GM18909 (cell line): Measurements from ENCODE around the gene RGS3.

Experiments
- ATAC-seq: cut with Tn5 transposase; IDR thresholded peaks from one replicate; pipeline ENCODE4 v1.9.1; 2021; ENCODE audit warnings: mild to moderate bottlenecking; ENCODE audit not compliant: unreplicated experiment, poor library complexity

RGS3 gene

DNA sequence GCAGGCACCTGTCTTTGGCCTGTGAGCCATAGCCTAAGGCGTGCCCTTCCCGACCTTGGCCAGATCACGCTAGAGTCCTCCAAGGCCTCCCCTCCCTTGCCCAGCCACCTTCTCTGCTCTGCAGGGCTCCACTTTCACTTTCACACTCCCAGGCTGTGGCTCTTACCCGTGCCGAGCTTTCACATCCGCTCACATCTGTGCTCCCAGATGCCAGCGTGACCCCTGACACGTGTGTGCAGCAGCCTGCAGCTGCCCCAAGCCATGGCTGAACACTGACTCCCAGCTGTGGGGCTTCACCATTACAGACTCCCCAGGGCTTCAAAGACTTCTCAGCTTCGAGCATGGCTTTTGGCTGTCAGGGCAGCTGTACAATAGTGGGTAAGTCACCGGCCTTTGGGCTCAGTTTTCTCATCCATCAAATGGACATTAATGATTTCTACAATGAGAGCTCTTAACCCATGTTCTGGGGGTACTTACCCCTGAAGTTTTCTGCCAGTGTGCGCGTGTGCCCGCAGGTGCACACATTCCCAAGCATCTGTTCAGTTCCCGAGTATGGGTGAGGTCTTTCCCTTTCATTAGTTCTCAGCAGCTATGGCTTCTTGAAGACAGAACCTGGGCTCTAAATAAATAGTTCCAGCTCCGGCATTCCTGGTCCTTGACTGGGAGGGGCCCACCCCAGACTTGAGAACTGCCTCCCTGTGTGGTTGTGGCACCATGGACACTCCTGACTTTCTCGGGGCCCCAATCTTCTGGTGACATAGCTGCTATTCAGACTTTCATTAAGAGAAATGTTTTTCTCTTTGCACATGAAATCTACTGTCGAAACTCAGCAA is 118.6 kb downstream of the RGS3 start:
- peak; percentile 86 for ATAC-seq

DNA sequence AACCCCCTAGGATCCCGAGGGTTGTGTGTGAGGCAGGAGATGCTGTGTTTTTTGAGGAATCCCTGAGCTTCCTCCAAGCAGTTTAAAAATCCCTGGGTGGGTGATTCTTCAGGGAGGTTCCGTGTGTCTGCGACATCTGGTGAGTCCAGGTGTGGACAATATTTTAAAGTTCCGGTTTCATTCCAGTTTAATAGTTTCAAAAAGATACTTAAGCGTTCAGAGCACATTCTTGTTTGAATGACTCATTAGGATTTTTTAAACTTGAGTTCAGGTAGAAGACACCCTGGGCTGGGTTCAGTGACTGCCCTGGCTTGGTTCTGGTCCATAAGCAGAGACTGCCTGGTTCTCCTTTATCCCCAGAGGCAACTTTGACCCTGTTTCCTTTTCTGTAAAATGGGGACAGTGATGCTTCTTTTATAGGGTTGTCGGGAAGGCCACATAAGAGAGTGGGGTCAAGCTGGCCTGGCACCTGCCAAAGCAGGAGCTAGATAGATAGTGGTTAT is 119.2 kb downstream of the RGS3 start:
- no peak for ATAC-seq

DNA sequence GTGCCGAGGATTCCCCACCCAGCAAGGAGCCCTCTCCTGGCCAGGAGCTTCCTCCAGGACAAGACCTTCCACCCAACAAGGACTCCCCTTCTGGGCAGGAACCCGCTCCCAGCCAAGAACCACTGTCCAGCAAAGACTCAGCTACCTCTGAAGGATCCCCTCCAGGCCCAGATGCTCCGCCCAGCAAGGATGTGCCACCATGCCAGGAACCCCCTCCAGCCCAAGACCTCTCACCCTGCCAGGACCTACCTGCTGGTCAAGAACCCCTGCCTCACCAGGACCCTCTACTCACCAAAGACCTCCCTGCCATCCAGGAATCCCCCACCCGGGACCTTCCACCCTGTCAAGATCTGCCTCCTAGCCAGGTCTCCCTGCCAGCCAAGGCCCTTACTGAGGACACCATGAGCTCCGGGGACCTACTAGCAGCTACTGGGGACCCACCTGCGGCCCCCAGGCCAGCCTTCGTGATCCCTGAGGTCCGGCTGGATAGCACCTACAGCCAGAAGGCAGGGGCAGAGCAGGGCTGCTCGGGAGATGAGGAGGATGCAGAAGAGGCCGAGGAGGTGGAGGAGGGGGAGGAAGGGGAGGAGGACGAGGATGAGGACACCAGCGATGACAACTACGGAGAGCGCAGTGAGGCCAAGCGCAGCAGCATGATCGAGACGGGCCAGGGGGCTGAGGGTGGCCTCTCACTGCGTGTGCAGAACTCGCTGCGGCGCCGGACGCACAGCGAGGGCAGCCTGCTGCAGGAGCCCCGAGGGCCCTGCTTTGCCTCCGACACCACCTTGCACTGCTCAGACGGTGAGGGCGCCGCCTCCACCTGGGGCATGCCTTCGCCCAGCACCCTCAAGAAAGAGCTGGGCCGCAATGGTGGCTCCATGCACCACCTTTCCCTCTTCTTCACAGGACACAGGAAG is 120.2 kb downstream of the RGS3 start:
- no peak for ATAC-seq

DNA sequence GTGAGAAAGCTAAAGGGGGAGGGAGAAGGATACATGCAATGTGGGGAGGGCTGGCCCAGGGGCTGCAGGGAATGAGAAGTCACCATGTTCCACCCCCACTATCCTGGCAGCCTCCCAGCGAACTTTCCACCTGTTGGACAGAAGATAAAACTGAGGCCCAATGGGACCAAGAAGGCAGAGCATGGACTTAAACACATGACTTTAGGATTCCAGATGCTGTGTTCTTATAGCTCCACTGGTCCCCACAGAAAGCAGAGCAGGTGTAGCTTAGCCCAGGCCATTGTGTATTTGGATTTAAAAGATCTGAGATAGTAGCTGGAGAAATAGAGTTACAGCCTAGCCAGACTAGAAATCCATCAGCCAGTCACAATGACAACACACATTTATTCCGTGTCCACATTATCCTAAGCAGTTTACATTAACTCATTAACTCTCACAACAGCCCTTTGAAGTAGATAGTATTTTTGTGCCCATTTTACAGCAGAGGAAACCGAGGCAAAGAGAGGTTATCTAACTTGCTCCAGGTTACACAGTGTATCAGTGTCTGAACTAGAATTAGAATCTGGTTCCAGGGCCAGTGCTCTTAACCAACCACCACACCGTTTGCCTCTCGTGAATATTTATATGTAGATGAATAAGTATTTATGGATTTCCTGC is 121.0 kb downstream of the RGS3 start:
- ATAC-seq: no peak

DNA sequence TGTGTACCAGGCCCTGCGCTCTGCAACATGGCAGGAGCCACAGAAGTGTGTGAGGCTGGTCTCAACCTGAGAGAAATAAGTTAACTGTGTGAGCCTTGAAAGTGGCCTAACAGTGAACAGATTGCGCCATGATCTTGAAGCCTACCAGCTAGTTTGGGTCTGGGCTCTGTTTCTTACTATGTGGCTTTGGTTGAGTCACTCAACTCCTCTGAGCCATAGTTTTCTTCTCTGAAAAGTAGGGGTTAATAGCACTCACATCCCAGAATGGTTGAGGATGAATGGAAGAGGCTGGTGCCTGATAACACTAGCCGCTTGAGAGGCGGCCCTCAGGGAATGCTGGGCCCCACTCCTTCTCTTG is 121.5 kb downstream of the RGS3 start:
- no peak for ATAC-seq

DNA sequence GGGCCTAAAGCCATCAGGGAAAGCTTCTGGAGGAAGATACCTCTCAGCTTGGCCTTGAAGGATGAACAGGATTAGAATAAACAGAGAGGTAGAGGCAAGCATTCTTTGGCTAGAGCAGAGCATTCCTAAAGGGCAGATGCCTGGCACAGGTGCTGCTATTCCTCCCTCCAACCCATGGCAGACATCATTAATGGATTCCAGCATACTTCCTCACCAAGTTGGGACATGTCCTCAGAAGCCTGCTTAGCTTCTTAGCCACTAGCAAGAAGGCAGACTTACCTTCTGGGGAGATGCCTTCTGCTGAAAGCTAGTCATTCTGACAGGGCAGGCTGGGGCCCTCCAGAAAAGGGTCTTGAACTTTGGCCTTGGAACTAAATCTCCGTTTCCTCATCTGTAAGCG is 122.0 kb downstream of the RGS3 start:
- no peak for ATAC-seq

DNA sequence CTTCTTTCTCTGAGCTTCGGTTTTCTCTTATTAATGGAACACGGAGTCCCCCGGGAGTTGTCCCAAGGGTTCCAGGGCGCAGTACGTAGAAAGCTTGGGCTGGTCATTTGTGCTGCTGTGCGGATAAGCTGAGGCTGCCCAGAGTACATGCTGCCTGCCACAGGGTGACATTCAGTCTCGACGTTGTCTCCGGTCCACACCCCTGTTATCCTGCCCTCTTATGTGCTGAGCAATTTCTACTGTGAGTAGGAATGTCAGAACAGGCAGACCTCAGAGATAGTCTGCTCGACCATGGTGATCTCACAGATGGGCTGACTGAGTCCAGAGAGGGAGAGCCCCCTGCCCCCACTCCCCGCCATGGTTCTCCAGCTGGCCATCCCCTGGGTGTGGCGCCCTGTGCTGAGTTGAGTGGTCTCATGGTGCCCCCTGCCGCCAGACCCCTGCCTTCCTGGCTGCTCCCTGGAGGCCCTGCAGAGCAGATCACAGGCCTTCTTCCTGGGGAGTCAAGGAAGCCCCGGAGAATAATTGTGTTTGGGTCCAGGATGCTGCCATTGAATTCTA is 124.0 kb downstream of the RGS3 start:
- ATAC-seq: no peak

DNA sequence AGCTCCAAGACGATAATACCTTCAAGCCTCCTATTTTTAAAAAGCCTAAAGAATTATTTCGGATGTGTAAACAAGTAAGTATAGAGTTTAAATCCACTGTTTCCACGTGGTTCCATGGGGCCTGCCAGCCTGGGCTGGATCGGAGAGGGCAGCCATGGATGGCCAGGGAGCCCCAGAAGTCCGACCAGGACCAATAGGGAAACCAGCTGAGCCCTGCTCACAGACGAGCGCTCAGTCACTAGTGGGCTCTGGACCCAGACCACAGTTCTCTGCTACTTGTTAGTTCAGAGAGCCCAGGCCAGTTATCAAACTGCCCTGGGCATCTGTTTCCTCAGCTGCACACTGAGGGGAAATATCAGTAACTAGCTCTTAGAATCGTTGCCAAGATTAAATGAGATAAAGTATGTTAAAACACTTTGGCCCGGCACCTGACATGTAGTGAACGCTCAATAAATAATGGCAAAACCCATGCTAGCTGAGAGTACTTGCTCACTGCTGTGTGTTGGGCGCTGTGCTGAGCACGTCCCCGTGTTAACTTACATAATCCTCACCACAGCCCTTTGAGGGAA is 124.8 kb downstream of the RGS3 start:
- no peak for ATAC-seq

DNA sequence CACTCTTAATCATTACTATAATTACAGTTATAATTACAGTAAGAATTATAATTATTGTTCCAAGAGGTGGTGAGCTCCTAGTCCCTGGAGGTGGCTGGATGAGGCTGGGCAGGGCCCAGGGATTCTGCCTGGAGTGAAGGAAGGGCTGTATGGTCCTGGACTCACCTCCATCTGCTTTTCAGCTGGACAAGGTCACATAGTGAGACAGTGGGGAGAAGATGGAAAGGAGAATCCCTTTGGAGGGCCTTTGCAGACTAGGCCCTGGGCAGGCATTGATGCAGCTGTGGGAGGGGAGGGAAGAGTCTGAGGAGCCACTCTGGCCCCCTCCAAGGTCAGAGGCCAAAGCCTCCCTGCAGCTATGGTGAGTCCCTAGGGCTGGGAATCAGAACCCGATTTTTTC is 125.4 kb downstream of the RGS3 start:
- no peak for ATAC-seq

DNA sequence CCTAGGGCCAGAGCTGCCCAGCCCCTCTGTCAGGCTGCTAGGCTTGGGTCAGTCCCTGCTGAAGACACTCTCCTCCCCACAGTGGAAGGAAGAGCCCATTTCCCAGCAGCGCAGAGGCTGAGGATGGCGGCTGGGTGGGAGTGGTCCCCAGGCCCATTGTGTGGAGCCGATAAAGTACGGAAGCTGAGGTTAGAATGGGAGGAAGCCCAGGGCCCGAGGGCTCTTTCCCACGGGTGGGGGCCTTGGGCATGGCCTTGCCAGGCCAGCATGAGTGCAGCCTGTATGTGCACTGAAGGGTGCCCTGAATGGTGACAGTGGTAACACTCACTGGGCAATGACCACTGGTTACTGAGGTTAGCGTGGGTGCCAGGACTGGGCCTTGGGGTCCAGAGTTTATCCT is 125.9 kb downstream of the RGS3 start:
- no peak for ATAC-seq

DNA sequence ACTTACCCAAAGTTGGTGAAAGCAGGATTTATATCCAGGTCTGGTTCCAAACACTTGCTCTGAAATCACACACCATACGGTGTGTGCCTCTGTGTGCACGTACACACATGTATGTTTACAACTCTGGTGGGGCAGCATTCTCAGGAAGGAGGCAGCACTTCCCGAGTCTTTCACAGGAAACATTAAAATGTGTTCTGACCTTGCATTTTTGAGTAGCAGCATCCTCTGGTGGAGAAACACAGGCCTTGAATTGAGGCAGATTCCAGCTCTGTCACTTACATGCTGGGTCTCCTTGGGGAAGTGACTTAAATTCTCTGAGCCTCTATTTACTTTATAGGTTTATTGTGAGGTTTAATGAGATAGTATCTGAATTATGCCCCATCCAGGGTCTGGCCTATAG is 126.4 kb downstream of the RGS3 start:
- ATAC-seq: no peak

DNA sequence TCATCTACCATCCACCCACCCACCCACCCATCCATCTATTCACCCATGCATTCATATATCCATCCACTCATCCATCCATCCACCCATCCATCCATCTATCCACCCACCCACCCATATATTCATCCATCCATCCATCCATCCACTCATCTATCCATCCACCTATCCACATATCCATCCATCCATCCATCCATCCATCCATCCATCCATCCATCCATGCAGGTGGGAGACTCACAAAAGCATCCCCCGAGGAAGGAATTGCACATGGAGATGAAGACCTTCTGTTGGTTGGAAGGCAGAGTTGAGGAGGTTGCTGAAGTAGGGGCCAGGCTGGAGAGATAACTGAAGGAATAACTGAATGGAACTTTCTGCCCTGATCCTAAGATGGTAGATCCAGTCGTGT is 126.9 kb downstream of the RGS3 start:
- ATAC-seq: no peak

DNA sequence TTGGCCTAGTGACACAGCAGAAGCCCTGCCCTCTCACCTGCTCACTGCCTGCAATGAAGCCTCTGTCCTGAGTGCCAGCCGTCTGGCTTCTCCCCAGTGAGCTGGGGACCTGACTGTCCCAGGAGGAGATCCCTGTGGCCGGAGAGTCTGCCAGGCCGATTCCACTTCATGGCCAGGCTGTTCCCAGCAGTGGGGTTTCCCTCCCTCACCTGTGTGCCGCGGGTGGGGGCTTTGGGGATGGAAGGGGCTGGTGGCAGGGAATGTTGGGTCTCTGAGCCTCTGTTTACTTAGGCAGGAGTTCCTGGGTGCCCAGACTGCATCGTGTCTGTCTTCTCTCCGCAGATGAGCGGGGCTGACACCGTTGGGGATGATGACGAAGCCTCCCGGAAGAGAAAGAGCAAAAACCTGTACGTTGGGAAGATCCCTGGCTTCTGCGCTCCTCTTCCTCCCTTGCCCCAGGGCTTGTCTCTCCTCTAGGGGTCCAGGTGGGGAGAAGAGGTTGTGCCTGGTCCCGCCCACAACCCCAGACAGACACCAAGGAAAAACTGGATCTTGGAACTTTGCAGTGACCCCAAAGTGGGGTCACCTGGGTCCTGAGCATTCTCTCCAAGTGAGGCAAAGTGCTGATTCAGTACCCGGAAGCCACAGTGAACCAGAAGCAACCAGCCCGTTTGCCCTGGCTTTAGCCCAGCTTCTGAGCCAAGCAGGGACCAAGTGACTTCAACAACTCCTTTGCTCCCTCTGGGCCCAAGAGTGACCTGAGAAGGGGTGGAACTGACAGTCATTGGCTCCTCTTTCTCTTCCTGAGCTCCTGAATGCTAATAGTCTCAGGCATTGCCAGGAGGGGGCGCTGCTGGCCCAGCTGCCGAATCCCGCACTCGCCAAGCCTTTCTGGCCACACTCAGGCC is 127.7 kb downstream of the RGS3 start:
- ATAC-seq: peak; percentile 53

DNA sequence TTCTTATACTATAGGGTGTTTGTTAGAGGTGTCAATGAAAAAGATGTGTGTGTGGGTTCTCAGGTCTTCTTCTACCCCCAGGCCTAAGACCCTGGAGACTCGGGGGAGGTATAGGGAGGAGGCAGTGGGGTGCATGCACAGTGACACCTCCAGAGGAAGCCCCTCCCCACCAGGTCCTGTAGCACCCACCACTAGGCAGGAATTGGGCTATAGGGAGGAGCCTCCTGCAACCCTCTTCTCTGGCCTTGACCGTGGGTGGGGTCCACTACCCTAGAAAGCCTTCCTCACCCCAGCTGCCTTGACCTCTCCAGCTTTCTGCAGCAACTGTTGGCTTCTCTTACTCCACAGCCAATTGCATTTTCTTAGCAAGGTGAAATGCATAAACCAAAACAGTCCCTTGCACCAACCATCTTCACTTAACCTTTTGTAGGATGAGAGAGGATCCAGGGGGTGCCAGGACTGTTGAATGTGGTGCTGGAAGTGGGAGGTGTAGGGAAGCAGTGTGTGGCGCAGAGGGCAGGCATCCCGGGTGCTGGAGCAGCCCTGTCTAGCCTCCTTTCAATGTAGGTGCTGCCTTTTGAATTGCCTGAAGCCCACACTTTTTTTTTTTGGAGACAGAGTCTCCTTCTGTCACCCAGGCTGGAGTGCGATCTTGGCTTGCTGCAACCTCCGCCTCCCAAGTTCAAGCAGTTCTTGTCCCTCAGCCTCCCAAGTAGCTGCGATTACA is 128.5 kb downstream of the RGS3 start:
- peak; percentile 1 for ATAC-seq

DNA sequence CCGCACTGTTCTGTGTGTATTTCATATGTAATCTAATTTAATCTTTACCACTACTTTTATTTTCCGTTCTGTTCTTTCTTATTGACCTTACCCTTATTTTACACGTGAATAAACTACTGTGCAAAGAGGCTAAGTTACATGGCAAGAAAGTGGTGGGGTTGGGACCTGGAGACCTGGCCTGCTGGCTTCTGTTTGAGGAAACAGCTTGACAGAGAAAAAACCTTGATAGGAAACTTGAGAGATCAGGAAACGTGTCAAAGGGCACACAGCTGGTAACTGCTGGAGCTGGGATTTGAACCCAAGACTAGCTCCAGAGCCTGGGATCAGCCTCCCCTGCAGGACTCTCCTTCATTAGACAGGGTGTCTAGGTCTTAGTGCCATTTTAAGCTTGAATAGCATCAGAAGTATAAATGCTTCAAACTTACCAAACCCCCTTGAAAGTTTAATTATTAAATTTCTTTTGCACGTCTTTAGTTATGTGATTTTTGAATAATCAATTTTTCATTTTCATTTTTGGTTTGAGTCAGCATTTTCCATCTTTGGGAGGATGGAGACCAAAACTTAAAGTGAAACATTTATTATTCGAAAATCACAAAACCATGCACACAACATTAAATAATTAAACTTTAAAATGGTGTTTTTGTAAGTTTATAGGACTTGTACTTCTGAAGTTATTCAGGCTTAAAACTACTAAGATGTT is 129.5 kb downstream of the RGS3 start:
- ATAC-seq: no peak

DNA sequence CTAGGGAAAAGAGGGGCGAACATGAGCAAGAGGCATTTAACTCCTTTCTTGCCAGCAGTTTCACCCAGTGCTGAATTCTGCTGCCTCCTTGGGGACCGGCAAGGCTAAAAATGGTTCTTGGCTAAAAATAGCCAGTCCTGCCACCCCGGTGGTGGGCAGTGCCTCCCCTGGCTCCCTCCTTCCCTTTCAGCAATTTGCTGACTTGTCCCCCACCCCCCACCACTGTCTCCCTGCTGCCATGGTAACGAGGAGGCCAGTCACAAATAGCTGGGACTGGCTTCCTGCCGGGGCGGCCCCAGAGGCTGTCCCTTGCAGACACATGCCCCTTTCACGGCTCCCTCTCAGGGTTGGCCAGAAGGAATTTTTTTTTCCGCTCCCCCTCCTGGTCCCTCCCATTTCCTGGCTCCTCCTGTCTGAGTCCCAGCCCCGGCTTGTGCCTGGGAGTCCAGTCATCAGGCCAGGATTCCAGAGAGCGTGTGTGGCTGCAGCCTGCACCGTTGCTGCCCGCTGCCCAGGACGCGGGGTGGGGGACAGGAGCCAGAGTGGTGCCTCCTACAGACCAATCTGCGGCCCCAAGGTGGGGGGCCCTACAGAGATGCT is 130.3 kb downstream of the RGS3 start:
- ATAC-seq: peak; percentile 83

DNA sequence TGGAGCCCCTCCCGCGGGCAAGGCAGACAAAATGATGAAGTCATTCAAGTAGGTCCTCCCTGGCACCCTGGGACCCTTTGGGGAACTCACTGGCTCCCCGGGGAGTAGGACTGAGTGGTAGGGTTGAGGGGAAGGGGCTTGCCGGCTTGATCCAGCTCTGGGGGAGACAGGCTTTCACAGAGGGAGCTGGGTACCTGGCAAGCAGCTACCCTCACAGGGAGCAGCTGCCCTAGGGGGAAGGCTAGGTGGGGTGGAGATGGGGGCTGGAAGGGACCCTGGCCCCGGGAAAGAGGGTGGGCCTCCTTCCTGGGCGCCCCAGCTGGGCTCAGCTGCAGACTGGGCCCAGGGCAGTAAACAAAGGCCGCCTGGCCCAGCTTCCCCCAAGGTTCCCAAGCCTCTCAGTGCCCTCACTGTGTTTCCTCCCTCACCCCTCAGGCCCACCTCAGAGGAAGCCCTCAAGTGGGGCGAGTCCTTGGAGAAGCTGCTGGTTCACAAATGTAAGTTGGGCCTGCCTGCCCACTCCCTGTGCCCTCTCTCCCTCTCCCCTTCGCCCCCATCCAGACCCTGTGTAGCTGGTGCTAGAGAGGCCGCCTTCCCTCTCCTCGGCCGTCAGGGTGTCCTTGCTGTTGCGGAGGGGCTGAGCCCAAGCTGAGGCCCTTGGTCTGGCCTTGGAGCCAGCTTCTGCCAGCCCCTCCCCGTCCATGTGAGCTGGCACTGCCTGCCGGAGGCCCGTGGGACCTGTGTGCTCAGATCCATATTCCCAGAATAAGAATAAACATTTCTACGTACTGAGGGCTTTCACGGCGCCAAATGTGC is 131.2 kb downstream of the RGS3 start:
- no peak for ATAC-seq
